ENCODE measurements around the gene CH25H. TPM values are rescaled to one million over a fixed set of nuclear protein-coding genes. Genes with fewer than 3 reads are reported as not detected.
"Not testable (repeated sequence)": the region's sequence is repeated elsewhere in the genome, so short reads cannot be mapped to it uniquely, and the experiment has no call there.

CH25H gene
- total RNA-seq, 2 donors from 2014 or later = 1.0 to 2.0 TPM

GRCh38 chr10:89203237-89203636, 3.9 kb downstream of the CH25H start:
- H3K4me3 ChIP-seq = no peak overlapping the region
- no peak for TF ChIP-seq POLR2A (IDR thresholded peaks at IDR 0.05)
- TF ChIP-seq CTCF (IDR thresholded peaks at IDR 0.05) = no peak
- H3K9me3 ChIP-seq = no peaks in the 10 kb centered on the region
- WGBS, 2 donors = 100% methylated on average over 1 of the region's 1 CpG
- H3K27me3 ChIP-seq = peaks cover 0 to 8% of the 10 kb centered on the region in 2 donors
- H3K36me3 ChIP-seq (replicated peaks in 1 of 2; ENCODE audit: insufficient read depth in 1 of 2, low read depth in 2 of 2) = no peaks in the 10 kb centered on the region
- intact Hi-C loops (cut with DNase I) = loop anchor here (10.0 kb wide), 1 partner anchor 178 kb away; no protein-coding TSS in a partner anchor
- no peak overlapping the region for H3K27ac ChIP-seq
- no peak for ATAC-seq
- DNase-seq = no peak
- peaks cover 19% of the 10 kb centered on the region for H3K4me1 ChIP-seq

GRCh38 chr10:89202033-89202425, 5.1 kb downstream of the CH25H start:
- Histone ChIP-seq H3K4me1 (peaks cover 7% of the 10 kb centered on the region), H3K27ac (no peak overlapping the region), H3K36me3 (replicated peaks in 1 of 2; ENCODE audit: insufficient read depth in 1 of 2, low read depth in 2 of 2) (no peaks in the 10 kb centered on the region), H3K9me3 (no peaks in the 10 kb centered on the region), H3K4me3 (no peak overlapping the region), H3K27me3 (no peaks in the 10 kb centered on the region)
- intact Hi-C loops (cut with DNase I) = loop anchor here (10.0 kb wide), 1 partner anchor 177 kb away; no protein-coding TSS in a partner anchor
- TF ChIP-seq POLR2A (IDR thresholded peaks at IDR 0.05) (no peak), CTCF (IDR thresholded peaks at IDR 0.05) (no peak)
- DNase-seq = no peak
- WGBS, 2 donors = 34 to 56% methylated on average over 2 of the region's 2 CpGs
- ATAC-seq = no peak

- Histone ChIP-seq H3K36me3 (replicated peaks in 1 of 2; ENCODE audit: insufficient read depth in 1 of 2, low read depth in 2 of 2) (no peaks in the 10 kb centered on the region), H3K27ac (no peak overlapping the region), H3K4me3 (no peak overlapping the region), H3K27me3 (no peaks in the 10 kb centered on the region), H3K4me1 (peaks cover 2% of the 10 kb centered on the region), H3K9me3 (no peaks in the 10 kb centered on the region)
- intact Hi-C loops (cut with DNase I) = loop anchor here (10.0 kb wide), 1 partner anchor 177 kb away; no protein-coding TSS in a partner anchor
- no peak for TF ChIP-seq CTCF (IDR thresholded peaks at IDR 0.05)
- no peak for TF ChIP-seq POLR2A (IDR thresholded peaks at IDR 0.05)
- WGBS, 2 donors = 24 to 45% methylated on average over 7 of the region's 7 CpGs
- no peak for ATAC-seq
- no peak for DNase-seq
These were observed 5.6 kb downstream of the CH25H start for GRCh38 chr10:89201345-89202032.

GRCh38 chr10:89197473-89197872, 9.6 kb downstream of the CH25H start:
- H3K4me1 ChIP-seq = no peaks in the 10 kb centered on the region
- 83 to 94% methylated on average over 4 of the region's 4 CpGs for WGBS, 2 donors
- H3K9me3 ChIP-seq = no peaks in the 10 kb centered on the region
- no peak for TF ChIP-seq POLR2A (IDR thresholded peaks at IDR 0.05)
- TF ChIP-seq CTCF (IDR thresholded peaks at IDR 0.05) = no peak
- DNase-seq (no peak), ATAC-seq (no peak)
- H3K27ac ChIP-seq = no peak overlapping the region
- no peak overlapping the region for H3K4me3 ChIP-seq
- intact Hi-C loops (cut with DNase I) = no loop called here
- H3K36me3 ChIP-seq (replicated peaks in 1 of 2; ENCODE audit: insufficient read depth in 1 of 2, low read depth in 2 of 2) = no peaks in the 10 kb centered on the region
- no peaks in the 10 kb centered on the region for H3K27me3 ChIP-seq

- H3K4me3 ChIP-seq; H3K36me3 ChIP-seq (replicated peaks in 1 of 2; ENCODE audit: insufficient read depth in 1 of 2, low read depth in 2 of 2); H3K4me1 ChIP-seq; H3K27ac ChIP-seq; DNase-seq; ATAC-seq; H3K27me3 ChIP-seq; intact Hi-C loops (cut with DNase I); H3K9me3 ChIP-seq: not testable (repeated sequence)
- whole genome bisulfite sequencing, 2 donors = 94 to 98% methylated on average over 3 of the region's 3 CpGs
These were observed 15.8 kb downstream of the CH25H start for GRCh38 chr10:89191301-89191700.

All from body of pancreas (tissue), 4 donors.